CD14-positive monocyte (primary cell): Measurements from ENCODE around the gene MVB12B. TPM values are rescaled to one million over a fixed set of nuclear protein-coding genes. Genes with fewer than 3 reads are reported as not detected.

ENCODE experiments used
- DNase-seq, 3 donors: peaks; one replicate each; pipeline ENCODE4 v3.0.0-alpha.2; 2011 to 2022
- H2AFZ ChIP-seq: 2 replicates; pipeline ENCODE4 v1.6.0; 2012; ENCODE audit warnings: mild to moderate bottlenecking, low read depth, low read length, inconsistent platforms; ENCODE audit not compliant: insufficient read depth, poor library complexity, severe bottlenecking
- H3K27ac ChIP-seq, 2 donors: 1 replicate in 1 of 2; 2 replicates in 1 of 2; pipeline ENCODE4 v1.5.1; 2012 to 2013; ENCODE audit warnings: low read length in 2 of 2, control low read depth in 1 of 2, inconsistent platforms in 1 of 2, low read depth in 1 of 2, mild to moderate bottlenecking in 1 of 2
- H3K27me3 ChIP-seq, 2 donors: one replicate each; pipeline versions ENCODE4 v1.6.0 to v1.6.1; 2011 to 2013; ENCODE audit warnings: low read length in 2 of 2; ENCODE audit not compliant: control insufficient read depth in 2 of 2, insufficient read depth in 2 of 2
- H3K36me3 ChIP-seq, 2 donors: replicated peaks in 1 of 2; 1 replicate in 1 of 2; 2 replicates in 1 of 2; pipeline versions ENCODE4 v1.5.1 to v1.6.1; 2012 to 2013; ENCODE audit warnings: low read length in 2 of 2, control low read depth in 1 of 2, inconsistent platforms in 1 of 2, mild to moderate bottlenecking in 1 of 2; ENCODE audit not compliant: insufficient read depth in 2 of 2, control insufficient read depth in 1 of 2
- H3K4me1 ChIP-seq, 2 donors: 1 replicate in 1 of 2; 2 replicates in 1 of 2; pipeline versions ENCODE4 v1.5.1 to v1.6.1; 2012 to 2013; ENCODE audit warnings: low read length in 2 of 2, control low read depth in 1 of 2, inconsistent platforms in 1 of 2, mild to moderate bottlenecking in 1 of 2, moderate library complexity in 1 of 2; ENCODE audit not compliant: insufficient read depth in 2 of 2, control insufficient read depth in 1 of 2
- H3K4me2 ChIP-seq: replicated peaks from 2 replicates; pipeline ENCODE3; 2012; ENCODE audit warnings: low read length, moderate library complexity, mild to moderate bottlenecking; ENCODE audit not compliant: poor library complexity, severe bottlenecking; ENCODE audit errors: extremely low read depth
- H3K4me3 ChIP-seq, 3 experiments: fragments of 200-600 bp in 1 of 3; sonication (generic) in 1 of 3; replicated peaks in 1 of 3; 1 replicate in 2 of 3; 2 replicates in 1 of 3; pipeline ENCODE4 v1.5.1; 2011 to 2013; ENCODE audit warnings: low read length in 3 of 3, mild to moderate bottlenecking in 3 of 3, control low read depth in 2 of 3, low read depth in 2 of 3, inconsistent platforms in 1 of 3, moderate library complexity in 1 of 3
- H3K79me2 ChIP-seq: 2 replicates; pipeline ENCODE4 v1.6.0; 2012; ENCODE audit warnings: mild to moderate bottlenecking, control low read depth, inconsistent platforms, low read length, moderate library complexity; ENCODE audit not compliant: insufficient read depth
- H3K9ac ChIP-seq: 2 replicates; pipeline ENCODE4 v1.6.0; 2017; ENCODE audit warnings: low read length, mild to moderate bottlenecking; ENCODE audit not compliant: insufficient read depth, poor library complexity, severe bottlenecking
- H3K9me3 ChIP-seq, 2 donors: replicated peaks in 1 of 2; 1 replicate in 1 of 2; 2 replicates in 1 of 2; pipeline versions ENCODE4 v1.5.1 to v1.6.1; 2012 to 2013; ENCODE audit warnings: low read length in 2 of 2, control low read depth in 1 of 2; ENCODE audit not compliant: control insufficient read depth in 1 of 2, insufficient read depth in 1 of 2
- H4K20me1 ChIP-seq: 2 replicates; pipeline ENCODE4 v1.6.0; 2012; ENCODE audit warnings: mild to moderate bottlenecking, low read length, control low read depth, moderate library complexity; ENCODE audit not compliant: insufficient read depth
- H3K27ac Mint-ChIP-seq, 7 donors: one replicate each; pipeline ENCODE4 v1.8.0; 2020; ENCODE audit warnings: mild to moderate bottlenecking in 7 of 7, mixed read lengths in 7 of 7, moderate library complexity in 6 of 7, inconsistent platforms in 2 of 7
- H3K27me3 Mint-ChIP-seq, 3 donors: one replicate each; pipeline ENCODE4 v1.8.0; 2021 to 2022; ENCODE audit warnings: low read depth in 3 of 3, mild to moderate bottlenecking in 3 of 3, mixed read lengths in 3 of 3, moderate library complexity in 3 of 3, inconsistent platforms in 1 of 3
- H3K36me3 Mint-ChIP-seq, 2 donors: one replicate each; pipeline ENCODE4 v1.8.0; 2020; ENCODE audit warnings: mixed read lengths in 2 of 2, inconsistent platforms in 1 of 2, mild to moderate bottlenecking in 1 of 2
- H3K4me1 Mint-ChIP-seq: one replicate; pipeline ENCODE4 v1.8.0; 2020; ENCODE audit warnings: mild to moderate bottlenecking, mixed read lengths
- H3K4me3 Mint-ChIP-seq, 2 donors: one replicate each; pipeline ENCODE4 v1.8.0; 2020; ENCODE audit warnings: mild to moderate bottlenecking in 2 of 2, mixed read lengths in 2 of 2, moderate library complexity in 1 of 2
- H3K9me3 Mint-ChIP-seq, 7 donors: one replicate each; pipeline ENCODE4 v1.8.0; 2020 to 2022; ENCODE audit warnings: mixed read lengths in 7 of 7, mild to moderate bottlenecking in 6 of 7, moderate library complexity in 6 of 7, inconsistent platforms in 2 of 7
- WGBS: methylation state at CpG from one replicate; pipeline ENCODE4 v1.1.5; 2013; ENCODE audit warnings: missing lambda C conversion rate; ENCODE audit not compliant: insufficient coverage; 5-methylcytosine and 5-hydroxymethylcytosine counted together
- intact Hi-C, 2 donors: fragments of 100-400 bp; cut with micrococcal nuclease; formaldehyde crosslinking; loops; one replicate each; pipeline versions ENCODE4 v1.15.0 to v1.15.1; 2023
- polyA plus RNA-seq, 3 donors: library from polyadenylated mRNA; depleted of rRNA in 1 of 3; unstranded in 2 of 3; stranded (reverse) in 1 of 3; fragments of 300-500 nt in 2 of 3; fragments of >200 nt in 1 of 3; fragmentation: Illumina TruSeq in 2 of 3; gene quantifications; 1 replicate in 2 of 3; 2 replicates in 1 of 3; pipeline ENCODE4 v1.2.3, GENCODE V29; 2012 to 2021
- TF ChIP-seq, protein P1 (sequence below): fragments of 200-600 bp; IDR thresholded peaks from one replicate; pipeline ENCODE4 v1.8.0; 2022; ENCODE audit warnings: antibody characterized with exemption, mild to moderate bottlenecking

MVB12B gene
- polyA plus RNA-seq, 3 donors = 2.8 to 8.1 (median 3.5) TPM

DNA sequence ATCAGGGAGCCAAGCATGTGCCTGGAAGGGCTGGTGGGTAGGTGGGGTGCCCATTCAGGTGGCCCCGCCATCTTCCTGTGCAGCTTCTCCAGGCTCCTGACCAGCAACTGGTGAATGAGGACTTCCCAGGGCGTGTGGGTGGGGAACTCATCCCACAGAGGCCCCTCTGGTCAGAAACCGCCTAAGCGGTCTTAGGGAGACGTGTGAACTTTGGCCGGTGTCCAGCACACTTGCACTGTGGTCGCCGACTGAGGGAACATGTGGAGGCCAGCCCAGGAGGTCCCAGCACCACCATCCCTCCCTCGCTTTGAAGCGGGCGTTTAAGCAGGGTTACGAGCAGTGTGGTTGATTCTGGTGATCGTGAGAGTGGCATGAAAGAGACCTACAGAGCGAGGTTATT is 77.8 kb downstream of the MVB12B start:
- no peaks in the 10 kb centered on the region for H4K20me1 ChIP-seq
- H3K9me3 ChIP-seq = no peaks in the 10 kb centered on the region
- TF ChIP-seq, protein P1, sequence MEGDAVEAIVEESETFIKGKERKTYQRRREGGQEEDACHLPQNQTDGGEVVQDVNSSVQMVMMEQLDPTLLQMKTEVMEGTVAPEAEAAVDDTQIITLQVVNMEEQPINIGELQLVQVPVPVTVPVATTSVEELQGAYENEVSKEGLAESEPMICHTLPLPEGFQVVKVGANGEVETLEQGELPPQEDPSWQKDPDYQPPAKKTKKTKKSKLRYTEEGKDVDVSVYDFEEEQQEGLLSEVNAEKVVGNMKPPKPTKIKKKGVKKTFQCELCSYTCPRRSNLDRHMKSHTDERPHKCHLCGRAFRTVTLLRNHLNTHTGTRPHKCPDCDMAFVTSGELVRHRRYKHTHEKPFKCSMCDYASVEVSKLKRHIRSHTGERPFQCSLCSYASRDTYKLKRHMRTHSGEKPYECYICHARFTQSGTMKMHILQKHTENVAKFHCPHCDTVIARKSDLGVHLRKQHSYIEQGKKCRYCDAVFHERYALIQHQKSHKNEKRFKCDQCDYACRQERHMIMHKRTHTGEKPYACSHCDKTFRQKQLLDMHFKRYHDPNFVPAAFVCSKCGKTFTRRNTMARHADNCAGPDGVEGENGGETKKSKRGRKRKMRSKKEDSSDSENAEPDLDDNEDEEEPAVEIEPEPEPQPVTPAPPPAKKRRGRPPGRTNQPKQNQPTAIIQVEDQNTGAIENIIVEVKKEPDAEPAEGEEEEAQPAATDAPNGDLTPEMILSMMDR = no peak
- no peak for DNase-seq
- H3K79me2 ChIP-seq = no peaks in the 10 kb centered on the region
- intact Hi-C loops = loop anchor here in 1 of 2 donors (5.0 kb wide), 1 partner anchor 87 kb away; no protein-coding TSS in a partner anchor
- H3K4me3 ChIP-seq = no peak overlapping the region
- Mint-ChIP-seq H3K27me3 (peaks cover 0 to 1% (median 0%) of the 10 kb centered on the region in 3 donors), H3K36me3 (peaks cover 35 to 70% of the 10 kb centered on the region in 2 donors), H3K4me1 (peaks cover 32% of the 10 kb centered on the region), H3K9me3 (peaks cover 0 to 2% (median 0%) of the 10 kb centered on the region in 7 donors), H3K4me3 (no peak overlapping the region), H3K27ac (no peak overlapping the region)
- 85% methylated on average over 13 of the region's 14 CpGs for WGBS
- peaks cover 0 to 39% of the 10 kb centered on the region in 2 donors for H3K36me3 ChIP-seq
- no peak overlapping the region for H3K9ac ChIP-seq
- no peak overlapping the region for H2AFZ ChIP-seq
- no peak overlapping the region for H3K4me2 ChIP-seq
- no peaks in the 10 kb centered on the region for H3K27me3 ChIP-seq
- peaks cover 9 to 14% of the 10 kb centered on the region in 2 donors for H3K4me1 ChIP-seq
- no peak overlapping the region for H3K27ac ChIP-seq

DNA sequence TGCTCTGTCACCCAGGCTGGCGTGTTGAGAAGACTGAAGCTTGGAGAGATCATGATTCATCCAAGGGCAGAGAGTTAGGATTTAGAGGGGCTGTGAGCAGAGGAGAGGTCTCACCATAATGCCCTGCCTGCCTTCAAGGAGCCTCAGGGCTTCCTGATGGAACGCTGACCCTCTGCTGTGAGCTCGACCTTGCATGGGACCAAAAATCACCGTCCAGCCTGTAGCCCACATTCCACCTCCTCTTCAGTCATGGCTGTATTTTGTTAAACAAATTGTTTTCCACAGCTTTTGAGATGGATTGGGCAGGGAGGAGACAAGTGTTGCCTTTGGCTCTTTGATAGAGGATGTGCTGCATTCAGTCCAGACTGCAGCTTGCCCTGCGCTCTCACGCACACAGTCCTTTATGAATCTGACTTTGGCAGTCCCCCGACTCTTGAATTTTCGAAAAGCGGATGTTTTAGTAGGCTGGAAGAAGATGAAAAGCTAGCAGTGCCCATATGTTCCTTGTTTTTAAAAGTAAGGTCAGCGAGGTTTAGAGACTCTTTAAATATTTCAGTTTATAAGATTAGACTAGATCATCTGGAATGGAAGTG is 79.5 kb downstream of the MVB12B start:
- Histone ChIP-seq H3K36me3 (peaks cover 0 to 37% of the 10 kb centered on the region in 2 donors), H3K9ac (no peak overlapping the region), H3K4me1 (peaks cover 9 to 20% of the 10 kb centered on the region in 2 donors), H3K4me2 (no peak overlapping the region), H3K4me3 (no peak overlapping the region), H2AFZ (no peak overlapping the region), H3K27me3 (no peaks in the 10 kb centered on the region), H4K20me1 (no peaks in the 10 kb centered on the region), H3K79me2 (no peaks in the 10 kb centered on the region), H3K9me3 (no peaks in the 10 kb centered on the region), H3K27ac (no peak overlapping the region)
- peak overlapping the region in 1 of 7 donors; percentile 18 for H3K27ac Mint-ChIP-seq
- H3K4me3 Mint-ChIP-seq = no peak overlapping the region
- H3K27me3 Mint-ChIP-seq = peaks cover 0 to 2% (median 1%) of the 10 kb centered on the region in 3 donors
- no peak for DNase-seq
- H3K9me3 Mint-ChIP-seq = no peaks in the 10 kb centered on the region
- 89% methylated on average over 7 of the region's 10 CpGs for WGBS
- H3K4me1 Mint-ChIP-seq = peaks cover 35% of the 10 kb centered on the region
- peaks cover 31 to 66% of the 10 kb centered on the region in 2 donors for H3K36me3 Mint-ChIP-seq
- intact Hi-C loops = no loop called here
- TF ChIP-seq, protein P1 = no peak
